GM21576 (cell line): ENCODE data around the gene EIF2A.

Source experiments
- ATAC-seq: cut with Tn5 transposase; IDR thresholded peaks from one replicate; pipeline ENCODE4 v1.9.1; 2021; ENCODE audit warnings: mild to moderate bottlenecking, moderate library complexity; ENCODE audit not compliant: unreplicated experiment

The EIF2A gene

GRCh38 chr3:150543128-150543527, 3.5 kb upstream of the EIF2A start:
- no peak for ATAC-seq

- no peak for ATAC-seq
Observed at GRCh38 chr3:150543531-150543930, 3.1 kb upstream of the EIF2A start.

DNA sequence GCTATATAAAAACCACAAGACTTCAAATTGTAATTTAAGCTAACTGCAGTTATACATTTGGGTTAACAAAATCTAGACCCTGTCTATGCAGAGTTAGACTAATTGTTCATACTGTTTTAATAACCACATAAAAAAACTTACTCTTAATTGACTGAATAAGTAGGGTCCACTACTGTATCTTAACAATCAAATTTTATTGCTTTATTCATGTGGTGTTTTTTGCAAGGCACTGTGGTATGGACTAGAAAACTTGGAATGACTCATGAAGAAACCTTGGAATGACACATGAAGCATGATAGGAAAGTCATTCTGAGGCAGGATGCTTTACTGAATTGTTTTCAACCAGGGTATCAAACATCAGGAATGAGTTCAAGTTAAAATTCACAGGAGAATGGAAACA, 2.5 kb upstream of the EIF2A start:
- ATAC-seq = no peak

DNA sequence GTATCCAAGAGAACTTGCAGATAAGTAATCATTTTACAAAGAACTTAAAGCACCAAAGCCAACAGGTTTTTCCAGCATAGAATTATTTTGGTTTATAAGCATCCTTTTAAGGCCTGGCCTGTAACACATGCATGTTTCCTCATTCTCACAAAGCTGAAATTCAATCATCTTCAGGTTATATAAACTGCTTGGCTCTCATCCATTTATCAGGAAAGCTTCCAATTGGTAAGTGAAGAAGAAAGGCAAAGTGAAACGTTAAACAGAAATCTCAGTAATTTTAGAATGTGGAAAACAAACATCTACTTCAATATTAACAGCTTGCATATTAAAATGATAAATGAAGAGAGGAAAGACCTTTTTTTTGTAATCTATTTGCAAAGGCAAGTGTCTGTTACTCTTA, 1.9 kb upstream of the EIF2A start:
- no peak for ATAC-seq

DNA sequence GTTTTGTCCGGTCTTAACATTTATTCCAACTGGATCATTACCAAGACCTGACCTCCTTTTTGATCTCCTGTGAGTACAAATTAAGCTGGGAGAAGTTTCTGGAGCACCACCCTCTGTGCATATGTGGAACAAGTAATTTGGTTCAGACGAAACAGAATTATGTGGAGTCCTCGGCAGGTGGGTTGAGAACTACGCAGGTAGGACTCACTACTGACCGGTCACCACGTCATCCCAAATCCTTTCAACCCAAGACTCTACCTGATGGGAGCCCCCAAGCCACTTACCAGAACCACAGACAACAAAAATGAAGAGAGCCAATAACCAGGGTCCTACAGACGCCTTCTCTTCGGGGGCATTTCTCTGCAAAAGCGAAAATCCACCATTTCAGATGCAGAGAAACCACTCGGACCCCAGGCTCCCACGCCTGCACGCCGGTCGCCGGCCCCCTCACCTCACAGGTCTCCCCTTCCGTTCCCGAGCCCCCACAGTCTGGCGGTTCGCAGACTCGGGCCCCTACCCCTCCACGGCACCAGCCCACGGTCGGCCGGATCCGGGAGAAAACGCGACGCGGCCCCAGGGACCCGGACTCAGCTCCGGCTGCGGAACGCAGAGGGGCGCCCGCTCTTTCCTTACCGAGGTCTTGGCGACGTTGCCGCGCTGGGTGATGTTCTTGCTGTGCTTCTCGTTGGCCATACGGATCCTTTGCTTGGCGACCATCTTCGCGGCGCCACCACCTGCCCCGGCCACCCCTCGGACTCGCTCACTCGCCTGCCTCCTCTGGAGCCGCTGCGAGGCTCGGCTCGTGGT, 965 bp upstream of the EIF2A start:
- no peak for ATAC-seq

GRCh38 chr3:150547045-150547741, 606 bp downstream of the EIF2A start:
- ATAC-seq = no peak

DNA sequence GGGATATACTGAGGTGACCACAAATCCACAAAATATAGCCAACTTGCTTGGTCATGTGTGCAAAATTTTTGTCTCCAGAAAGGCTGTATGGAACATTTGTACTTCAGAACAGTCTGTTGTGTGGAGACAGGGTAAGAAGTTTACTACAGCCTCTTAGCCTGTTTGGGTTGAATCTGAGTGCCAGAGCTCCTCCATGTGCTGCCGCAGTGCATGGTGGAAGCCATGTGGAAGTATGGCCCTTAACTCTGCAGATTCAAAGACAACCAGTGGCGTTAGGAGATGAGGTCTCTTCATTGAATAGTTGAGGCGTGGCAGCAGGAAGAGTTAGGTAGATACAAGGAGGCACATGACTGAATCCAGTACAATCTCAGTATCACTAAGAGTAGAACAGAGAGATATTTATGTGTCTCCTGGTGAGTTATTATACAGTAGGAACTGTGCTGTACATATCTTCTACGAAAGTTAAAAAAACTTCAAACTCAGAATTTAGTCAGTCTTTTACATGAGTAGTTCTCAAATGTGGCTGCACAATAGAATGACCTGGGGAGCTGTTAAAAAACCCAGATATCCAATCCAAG, 9.4 kb downstream of the EIF2A start:
- ATAC-seq = no peak

GRCh38 chr3:150556792-150557191, 10.2 kb downstream of the EIF2A start:
- no peak for ATAC-seq

- ATAC-seq = no peak
Observed at GRCh38 chr3:150557725-150558124, 11.1 kb downstream of the EIF2A start.

GRCh38 chr3:150564243-150564642, 17.7 kb downstream of the EIF2A start:
- no peak for ATAC-seq

- ATAC-seq = no peak
Observed at GRCh38 chr3:150567328-150567727, 20.7 kb downstream of the EIF2A start.

DNA sequence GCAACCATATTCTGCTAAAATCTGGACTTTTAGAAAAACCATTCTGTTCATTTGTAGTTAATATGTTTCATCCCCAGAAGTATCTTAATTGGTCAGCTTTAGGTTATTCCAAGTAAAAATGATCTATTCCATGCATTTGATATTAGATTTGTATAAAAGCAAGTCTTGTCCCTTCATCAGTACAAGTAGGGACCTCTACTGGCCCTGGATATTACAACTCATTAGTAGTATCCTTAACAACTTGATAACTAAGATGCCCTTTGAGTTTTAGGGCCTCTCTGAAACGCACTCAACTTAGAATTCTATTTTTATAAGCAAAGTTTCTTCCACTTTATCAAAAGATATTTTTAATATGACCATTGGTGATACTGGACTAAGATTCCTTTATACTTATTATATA, 31.3 kb downstream of the EIF2A start:
- no peak for ATAC-seq

- no peak for ATAC-seq
Observed at GRCh38 chr3:150581174-150581573, 34.6 kb downstream of the EIF2A start.

DNA sequence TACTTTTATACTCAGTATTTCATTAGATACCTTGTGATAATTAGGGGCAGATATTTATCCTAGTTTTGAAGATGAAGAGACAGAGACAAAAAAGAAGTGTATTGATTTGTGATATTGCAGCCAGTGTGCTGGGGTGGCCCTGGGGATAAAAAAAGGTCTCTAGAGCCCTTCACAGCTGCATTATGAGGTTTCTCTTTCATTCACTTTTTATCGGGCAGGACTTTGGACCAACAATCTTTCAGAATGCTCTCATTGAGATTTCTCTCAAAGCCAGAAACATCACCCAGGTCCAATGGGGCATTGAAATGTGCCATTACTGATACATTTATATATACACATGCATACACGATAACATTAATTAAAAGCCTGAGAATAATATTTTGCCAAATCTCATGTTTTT, 36.0 kb downstream of the EIF2A start:
- ATAC-seq = peak; percentile 61

GRCh38 chr3:150583028-150583427, 36.4 kb downstream of the EIF2A start:
- no peak for ATAC-seq

- no peak for ATAC-seq
Observed at GRCh38 chr3:150588027-150588830, 41.6 kb downstream of the EIF2A start.

GRCh38 chr3:150589759-150590158, 43.2 kb downstream of the EIF2A start:
- no peak for ATAC-seq

DNA sequence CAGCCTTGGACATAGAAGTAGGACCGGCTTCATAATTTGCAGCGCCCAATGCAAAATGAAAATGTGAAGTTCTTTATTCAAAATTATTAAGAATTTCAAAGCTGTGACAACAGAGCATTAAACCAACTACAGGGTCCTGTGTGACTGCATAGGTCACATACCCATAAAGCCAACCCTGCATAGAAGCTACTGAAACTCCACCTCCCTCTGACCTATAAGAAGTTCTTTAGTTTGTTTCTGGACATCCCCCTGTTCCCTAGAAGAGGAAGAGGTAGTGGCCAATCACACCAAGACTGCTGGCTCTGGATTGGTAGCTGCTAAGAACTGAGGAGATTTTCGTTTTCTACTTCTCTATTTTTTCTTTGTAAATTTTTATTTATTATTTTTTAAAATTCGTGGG, 47.6 kb downstream of the EIF2A start:
- no peak for ATAC-seq

GRCh38 chr3:150597646-150598045, 51.1 kb downstream of the EIF2A start:
- ATAC-seq = no peak

DNA sequence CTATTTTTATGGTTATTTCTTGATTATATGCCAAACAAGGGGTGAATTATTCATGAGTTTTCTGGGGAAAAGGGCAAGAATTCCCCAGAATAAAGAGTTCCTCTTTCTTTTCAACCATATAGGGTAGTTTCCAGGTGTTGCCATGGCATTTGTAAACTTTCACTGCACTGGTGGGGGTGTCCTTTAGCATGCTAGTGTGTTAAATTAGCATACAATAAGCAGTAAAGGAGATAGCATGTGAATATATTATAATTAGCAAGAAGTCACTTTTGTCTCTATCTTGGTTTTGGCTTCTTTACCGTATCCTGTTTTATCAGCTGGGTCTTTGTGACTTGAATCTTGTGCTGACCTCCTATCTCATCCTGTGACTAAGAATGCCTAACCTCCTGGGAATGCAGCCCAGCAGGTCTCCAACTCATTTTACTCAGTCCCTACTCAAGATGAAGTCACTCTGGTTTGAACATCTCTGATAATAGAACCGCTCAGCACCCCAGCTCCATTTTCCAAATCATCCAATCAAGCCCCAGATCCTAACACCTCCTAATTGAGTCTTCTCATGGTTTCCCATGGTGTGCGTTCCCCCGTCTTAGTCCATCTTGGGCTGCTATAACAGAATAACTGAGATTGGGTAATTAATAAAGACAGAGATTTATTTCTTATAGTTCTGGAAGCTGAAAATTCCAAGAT, 53.2 kb downstream of the EIF2A start:
- ATAC-seq = no peak
